SK-N-MC (cell line): ENCODE measurements around the gene SETD1B.

ENCODE experiments used
- EZH2 ChIP-seq: fragments of 200-600 bp; sonication (generic); IDR thresholded peaks from one replicate; pipeline ENCODE4 v1.6.1; 2017; ENCODE audit warnings: antibody characterized with exemption
- POLR2AphosphoS5 ChIP-seq: IDR thresholded peaks from 2 replicates; pipeline ENCODE4 v1.6.1; 2012; ENCODE audit warnings: mild to moderate bottlenecking, low read depth, low read length, borderline replicate concordance

DNA sequence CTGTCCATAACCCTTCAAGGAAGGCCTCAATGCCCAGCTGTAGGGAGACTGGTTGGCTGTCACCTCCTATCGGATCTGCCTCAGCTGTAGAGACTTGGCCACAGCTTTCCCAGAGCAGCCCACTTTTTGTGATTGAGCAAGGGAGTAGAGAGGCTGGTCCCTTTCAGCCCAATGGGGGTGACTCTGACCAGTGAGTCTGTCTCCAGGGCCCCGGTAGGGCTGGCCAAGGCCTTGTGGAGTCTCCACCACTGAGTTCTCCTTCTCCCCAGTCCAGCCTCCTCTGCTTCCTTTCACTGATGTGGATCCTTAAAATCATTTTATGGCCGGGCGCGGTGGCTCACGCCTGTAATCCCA is 69.4 kb downstream of the SETD1B start:
- TF ChIP-seq EZH2: no peak
- no peak for TF ChIP-seq POLR2AphosphoS5
